Measurements from ENCODE around the gene TOMM5. TPM values are rescaled to one million over a fixed set of nuclear protein-coding genes. Genes with fewer than 3 reads are reported as not detected.

TOMM5 gene
- total and polyA plus RNA-seq, 2 of the 13 experiments (the other 11 are each of a cell fraction or from before 2014, with no cell fraction given) = 147 to 315 TPM

- no peak for TF ChIP-seq TRIM22 (IDR thresholded peaks at IDR 0.05)
- TF ChIP-seq NCOA1 (CRISPR knock-in tag; IDR thresholded peaks at IDR 0.05) = no peak
- TF ChIP-seq MXD3 (CRISPR knock-in tag; IDR thresholded peaks at IDR 0.05) = peak; percentile 87
- TF ChIP-seq SP2 (CRISPR knock-in tag; IDR thresholded peaks at IDR 0.05) = peak; percentile 86
- TF ChIP-seq HOXD1 (CRISPR knock-in tag; IDR thresholded peaks at IDR 0.05) = peak; percentile 82; the same call in 1 of the 2 replicates
- TF ChIP-seq ZBTB21 (CRISPR knock-in tag; IDR thresholded peaks at IDR 0.05) = no peak
- no peak for TF ChIP-seq NBN (conservative IDR thresholded peaks at IDR 0.05)
- peak; percentile 55; the same call in 1 of the 2 replicates for TF ChIP-seq ZNF329 (CRISPR knock-in tag; IDR thresholded peaks at IDR 0.05; ENCODE audit: low read depth)
- peak; percentile 96 for TF ChIP-seq ZNF598 (CRISPR knock-in tag; IDR thresholded peaks at IDR 0.05; ENCODE audit: borderline replicate concordance)
- TF ChIP-seq TIGD3 (CRISPR knock-in tag; IDR thresholded peaks at IDR 0.05; ENCODE audit: borderline replicate concordance) = peak; percentile 91; the same call in 1 of the 2 replicates
- TF ChIP-seq ZNF256 (CRISPR knock-in tag; conservative IDR thresholded peaks at IDR 0.05) = peak; percentile 93
- TF ChIP-seq MED8 (CRISPR knock-in tag; IDR thresholded peaks at IDR 0.05; ENCODE audit: insufficient replicate concordance) = peak; percentile 86
- peak; percentile 96 for TF ChIP-seq ZNF275 (CRISPR knock-in tag; IDR thresholded peaks at IDR 0.05; ENCODE audit: borderline replicate concordance)
- TF ChIP-seq PRDM15 (CRISPR knock-in tag; IDR thresholded peaks at IDR 0.05) = peak; percentile 73; the same call in 1 of the 2 replicates
- TF ChIP-seq ZNF12 (CRISPR knock-in tag; IDR thresholded peaks at IDR 0.05) = 0 out of 2 replicates have a peak, but pooled peaks have one; percentile 17
- TF ChIP-seq MAFG (CRISPR knock-in tag; IDR thresholded peaks at IDR 0.05) = 0 out of 2 replicates have a peak, but pooled peaks have one; percentile 28
- TF ChIP-seq BCL3 (CRISPR knock-in tag; IDR thresholded peaks at IDR 0.05) = peak; percentile 95; the same call in 1 of the 2 replicates
- TF ChIP-seq SMAD1 (CRISPR knock-in tag; IDR thresholded peaks at IDR 0.05; ENCODE audit: borderline replicate concordance, low read depth) = 0 out of 2 replicates have a peak, but pooled peaks have one; percentile 72
- peak; percentile 88 for TF ChIP-seq ETV6 (CRISPR knock-in tag; conservative IDR thresholded peaks at IDR 0.05)
- TF ChIP-seq ZKSCAN1 (IDR thresholded peaks at IDR 0.05; ENCODE audit: low read length) = no peak
Measured at GRCh38 chr9:37592108-37592951, at the start of gene TOMM5 (continued).

Data from HepG2 (cell line).